ENCODE results near the gene HAPLN3.

DNA sequence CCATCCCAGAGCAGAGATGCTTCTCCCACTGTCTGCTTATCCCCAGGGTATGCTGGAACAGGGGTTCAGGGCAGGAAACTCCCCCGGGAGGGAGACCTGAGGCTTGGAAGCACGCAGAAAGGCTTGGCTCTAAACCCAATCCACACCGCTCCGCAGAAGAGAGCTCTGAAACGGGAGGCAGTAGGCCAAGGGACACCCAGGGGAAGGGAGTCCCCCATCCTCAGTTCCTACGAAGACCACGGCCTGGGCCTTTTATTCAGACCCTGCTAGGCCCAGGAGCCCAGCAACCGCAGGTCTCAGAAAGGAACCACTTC is 1.8 kb upstream of the HAPLN3 start:
- no peak for TF ChIP-seq POLR2A (IDR thresholded peaks at IDR 0.05)
- TF ChIP-seq, protein P1, sequence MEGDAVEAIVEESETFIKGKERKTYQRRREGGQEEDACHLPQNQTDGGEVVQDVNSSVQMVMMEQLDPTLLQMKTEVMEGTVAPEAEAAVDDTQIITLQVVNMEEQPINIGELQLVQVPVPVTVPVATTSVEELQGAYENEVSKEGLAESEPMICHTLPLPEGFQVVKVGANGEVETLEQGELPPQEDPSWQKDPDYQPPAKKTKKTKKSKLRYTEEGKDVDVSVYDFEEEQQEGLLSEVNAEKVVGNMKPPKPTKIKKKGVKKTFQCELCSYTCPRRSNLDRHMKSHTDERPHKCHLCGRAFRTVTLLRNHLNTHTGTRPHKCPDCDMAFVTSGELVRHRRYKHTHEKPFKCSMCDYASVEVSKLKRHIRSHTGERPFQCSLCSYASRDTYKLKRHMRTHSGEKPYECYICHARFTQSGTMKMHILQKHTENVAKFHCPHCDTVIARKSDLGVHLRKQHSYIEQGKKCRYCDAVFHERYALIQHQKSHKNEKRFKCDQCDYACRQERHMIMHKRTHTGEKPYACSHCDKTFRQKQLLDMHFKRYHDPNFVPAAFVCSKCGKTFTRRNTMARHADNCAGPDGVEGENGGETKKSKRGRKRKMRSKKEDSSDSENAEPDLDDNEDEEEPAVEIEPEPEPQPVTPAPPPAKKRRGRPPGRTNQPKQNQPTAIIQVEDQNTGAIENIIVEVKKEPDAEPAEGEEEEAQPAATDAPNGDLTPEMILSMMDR (IDR thresholded peaks at IDR 0.05): no peak
